Fibroblast of skin of right quadriceps (primary cell): Measurements from ENCODE around the gene ARHGEF10L.

Experiments used
- DNase-seq: peaks from one replicate; pipeline ENCODE4 v3.0.0-alpha.2; 2013

The ARHGEF10L gene

GRCh38 chr1:17687145-17687544, 147.6 kb downstream of the ARHGEF10L start:
- no peak for DNase-seq

GRCh38 chr1:17688217-17688810, 148.8 kb downstream of the ARHGEF10L start:
- DNase-seq, result no peak

- no peak for DNase-seq
These were observed 149.5 kb downstream of the ARHGEF10L start for GRCh38 chr1:17689011-17689410.

GRCh38 chr1:17690906-17691634, 151.6 kb downstream of the ARHGEF10L start:
- DNase-seq, result no peak

DNA sequence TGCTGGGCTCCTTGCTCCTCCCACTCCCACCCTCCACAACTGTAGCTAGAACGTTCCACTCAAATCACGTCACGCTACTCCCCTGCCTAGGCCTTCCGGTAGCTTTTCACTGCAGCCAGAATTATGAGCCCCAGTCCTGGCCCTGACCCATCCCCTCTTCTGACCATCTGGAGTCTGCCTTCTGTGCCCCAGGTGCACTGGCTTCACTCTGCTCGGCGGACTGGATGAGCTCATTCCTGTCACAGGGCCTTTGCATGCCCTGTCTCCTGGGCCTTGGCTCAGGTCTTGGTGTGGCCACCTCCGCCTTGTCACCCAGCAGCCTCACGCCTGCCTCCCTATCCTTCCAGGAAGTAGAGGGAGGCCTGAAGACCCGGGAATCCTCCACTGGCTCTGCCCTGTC, 153.1 kb downstream of the ARHGEF10L start:
- no peak for DNase-seq

- DNase-seq, result peak; percentile 73
These were observed 157.2 kb downstream of the ARHGEF10L start for GRCh38 chr1:17696417-17697301.

DNA sequence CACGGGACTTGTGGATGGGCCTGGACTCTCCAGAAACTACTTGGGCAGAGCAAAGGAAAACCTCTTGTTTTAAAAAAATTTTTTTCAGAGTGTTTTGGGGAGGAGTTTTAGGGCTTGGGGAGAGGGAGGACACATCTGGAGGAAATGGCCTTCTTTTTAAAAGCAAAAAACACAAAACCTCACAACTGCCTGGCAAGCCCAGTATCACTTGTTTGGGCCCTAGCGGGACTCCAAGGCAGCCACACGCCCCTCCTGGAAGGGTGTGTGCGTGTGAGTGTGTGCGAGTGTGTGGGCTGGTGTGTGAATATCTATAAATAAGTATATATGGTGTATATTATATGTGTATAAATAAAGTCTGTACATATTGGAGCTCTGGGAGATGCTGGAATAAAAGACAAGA, 158.0 kb downstream of the ARHGEF10L start:
- DNase-seq, result no peak

- no peak for DNase-seq
These were observed 160.1 kb downstream of the ARHGEF10L start for GRCh38 chr1:17699581-17699980.

GRCh38 chr1:17700945-17701810, 161.7 kb downstream of the ARHGEF10L start:
- DNase-seq, result no peak

DNA sequence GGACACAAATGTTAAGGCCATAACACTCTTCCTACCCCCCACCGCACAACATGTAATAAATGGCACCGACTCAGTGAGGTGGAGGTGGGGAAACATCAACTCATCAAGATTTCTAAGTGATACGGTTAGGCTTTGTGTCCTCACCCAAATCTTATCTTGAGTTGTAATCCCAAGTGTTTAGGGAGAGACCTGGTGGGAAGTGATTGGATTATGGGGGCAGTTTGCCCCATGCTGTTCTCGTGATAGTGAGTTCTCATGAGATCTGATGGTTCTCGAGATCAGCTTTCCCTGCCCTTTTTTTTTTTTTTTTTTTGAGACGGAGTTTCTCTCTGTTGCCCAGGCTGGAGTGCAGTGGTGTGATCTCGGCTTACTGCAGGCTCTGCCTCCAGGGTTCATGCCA, 164.7 kb downstream of the ARHGEF10L start:
- DNase-seq, result no peak

- DNase-seq, result no peak
These were observed 166.9 kb downstream of the ARHGEF10L start for GRCh38 chr1:17706445-17706844.

DNA sequence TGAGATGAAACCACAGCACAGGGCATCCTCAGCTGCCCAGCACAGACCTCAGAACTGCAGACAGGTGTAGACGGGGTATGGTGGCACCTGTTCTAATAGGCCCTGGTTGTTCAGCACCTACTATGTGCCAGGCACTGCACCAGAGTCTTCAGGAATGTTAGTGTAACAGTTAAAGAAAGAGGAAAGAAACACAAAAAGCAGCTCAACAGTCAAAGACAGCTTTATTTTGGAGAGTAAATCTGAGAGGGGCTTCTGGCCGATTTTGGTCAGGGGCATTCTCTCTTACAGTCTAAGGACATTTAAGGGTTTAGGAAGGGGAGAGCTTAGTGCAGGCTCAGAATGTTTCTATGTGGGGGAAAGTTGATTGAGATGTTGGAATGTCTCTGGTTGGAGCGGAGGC, 170.5 kb downstream of the ARHGEF10L start:
- DNase-seq, result no peak

DNA sequence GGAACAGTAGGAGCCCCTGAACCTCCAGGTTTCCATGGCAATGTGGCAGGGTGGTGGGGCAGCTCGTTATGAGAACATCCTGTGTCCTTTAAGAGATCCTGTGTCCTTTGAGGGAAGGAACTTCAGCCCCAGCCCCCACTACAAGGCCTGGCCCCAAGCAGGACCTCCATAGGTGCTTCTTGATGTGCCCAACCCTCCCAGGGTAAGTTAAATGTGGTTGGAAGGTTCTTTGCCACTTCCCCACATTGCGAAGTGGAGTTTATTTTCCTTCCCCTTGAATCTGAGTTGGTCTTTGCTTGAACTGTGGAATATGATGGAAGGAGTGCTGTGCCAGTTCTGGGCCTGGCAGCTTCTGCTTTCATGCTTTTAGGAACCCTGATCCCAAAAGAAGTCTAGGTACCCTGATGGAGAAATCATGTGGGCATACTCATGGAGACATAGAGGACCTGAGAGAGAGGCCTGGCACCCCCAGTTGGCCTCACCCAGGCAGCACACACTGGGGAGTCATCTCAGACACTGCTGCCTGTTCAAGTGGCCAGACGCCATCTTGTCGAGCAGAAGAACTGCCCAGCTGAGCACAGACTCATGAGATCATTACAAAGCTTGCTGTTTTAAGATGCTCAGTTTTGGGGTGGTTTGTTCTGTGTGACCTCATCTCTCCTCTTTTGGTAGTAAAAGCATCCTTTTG, 171.5 kb downstream of the ARHGEF10L start:
- DNase-seq, result no peak

- DNase-seq, result no peak
These were observed 172.0 kb downstream of the ARHGEF10L start for GRCh38 chr1:17711577-17711910.

- no peak for DNase-seq
These were observed 172.4 kb downstream of the ARHGEF10L start for GRCh38 chr1:17711941-17712340.

GRCh38 chr1:17713993-17714392, 174.5 kb downstream of the ARHGEF10L start:
- DNase-seq, result no peak

DNA sequence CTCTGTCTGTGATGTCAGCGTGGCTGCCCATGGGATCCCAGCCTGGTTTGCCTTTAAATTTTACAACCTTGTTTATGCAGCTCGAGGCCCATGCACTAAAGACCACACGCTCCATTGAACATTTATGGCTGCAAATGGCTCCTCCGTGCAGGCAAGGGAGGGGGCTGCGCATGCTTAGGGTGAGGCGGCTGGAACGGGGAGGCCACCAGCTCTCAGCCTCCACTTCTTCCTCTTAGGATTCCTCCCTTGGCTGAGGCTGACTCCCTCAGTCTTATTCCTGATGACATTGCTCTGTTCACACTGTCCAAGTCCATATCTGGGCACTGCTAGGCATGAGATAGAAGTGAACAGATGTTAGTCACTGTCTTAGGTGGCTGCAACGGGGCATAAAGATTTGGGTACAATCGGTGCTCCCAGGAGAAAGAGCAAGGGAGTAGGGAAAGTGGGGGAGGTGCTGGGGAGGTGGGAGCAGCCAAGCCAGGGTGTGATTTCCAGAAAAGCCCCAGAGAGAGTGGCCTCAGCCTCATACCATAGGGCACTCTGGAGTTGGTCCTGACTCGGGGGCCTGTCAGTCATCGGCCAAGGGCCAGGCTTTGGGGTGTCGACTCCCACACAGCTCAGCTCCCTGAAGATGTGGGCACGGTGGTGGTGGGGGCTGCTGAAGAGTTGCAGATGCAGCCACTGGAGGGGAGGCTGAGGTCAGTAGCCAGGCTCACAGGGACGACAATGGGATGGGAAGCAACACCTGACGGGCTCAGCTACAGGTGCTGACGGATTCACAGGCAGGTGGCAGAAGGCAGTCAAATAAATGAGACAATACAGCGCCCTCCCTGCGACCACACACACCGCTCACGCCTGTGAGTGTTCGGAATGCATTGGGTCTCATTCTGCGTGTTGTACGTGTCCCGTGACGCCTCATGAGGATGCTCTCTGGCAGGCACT, 178.4 kb downstream of the ARHGEF10L start:
- no peak for DNase-seq

GRCh38 chr1:17719874-17720273, 180.4 kb downstream of the ARHGEF10L start:
- DNase-seq, result peak; percentile 16

GRCh38 chr1:17721444-17721843, 181.9 kb downstream of the ARHGEF10L start:
- DNase-seq, result no peak

GRCh38 chr1:17723684-17724083, 184.2 kb downstream of the ARHGEF10L start:
- DNase-seq, result no peak

DNA sequence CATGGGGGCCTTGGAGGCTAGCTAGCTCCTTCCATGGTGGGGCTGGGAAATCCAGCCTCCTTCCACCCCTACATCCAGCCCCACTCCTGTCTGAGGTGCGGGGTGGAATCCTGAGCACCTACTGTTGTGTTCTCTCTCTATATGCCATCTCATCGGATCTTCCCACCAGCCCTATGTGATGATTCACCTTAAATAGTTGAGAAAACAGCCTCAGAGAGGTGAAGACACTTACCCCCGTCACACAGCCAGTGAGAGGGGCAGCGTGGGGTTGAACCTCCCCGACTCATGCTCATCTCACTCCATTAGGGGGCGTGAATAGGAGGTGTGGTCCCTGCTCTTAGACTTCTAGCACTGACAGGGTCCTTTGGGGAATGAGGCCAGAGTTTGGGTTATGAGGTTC, 184.7 kb downstream of the ARHGEF10L start:
- DNase-seq, result no peak
